Gastroesophageal sphincter (tissue), 4 donors: ENCODE results near the gene RPE. TPM values are rescaled to one million over a fixed set of nuclear protein-coding genes. Genes with fewer than 3 reads are reported as not detected.

Experiments
- ATAC-seq: fragments of 150-250 bp; one replicate; pipeline ENCODE4 v1.9.1; 2016; ENCODE audit warnings: mild to moderate bottlenecking, moderate library complexity
- H3K27ac ChIP-seq, 4 donors: fragments of 200-600 bp; sonication (generic) in 3 of 4; 1 replicate in 3 of 4; 2 replicates in 1 of 4; pipeline ENCODE4 v1.5.1; 2016 to 2019
- H3K27me3 ChIP-seq: fragments of 200-600 bp; sonication (generic); one replicate; pipeline ENCODE4 v1.5.1; 2019
- H3K36me3 ChIP-seq, 2 donors: fragments of 200-600 bp; sonication (generic); one replicate each; pipeline ENCODE4 v1.5.1; 2019; ENCODE audit warnings: control low read depth in 1 of 2
- H3K4me1 ChIP-seq, 3 donors: fragments of 200-600 bp; sonication (generic); 1 replicate in 2 of 3; 2 replicates in 1 of 3; pipeline ENCODE4 v1.5.1; 2016 to 2019; ENCODE audit warnings: control low read depth in 2 of 3
- H3K4me3 ChIP-seq, 2 donors: fragments of 200-600 bp; sonication (generic); one replicate each; pipeline ENCODE4 v1.5.1; 2019; ENCODE audit warnings: mild to moderate bottlenecking in 1 of 2, moderate library complexity in 1 of 2
- H3K9me3 ChIP-seq, 3 donors: fragments of 200-600 bp; sonication (generic); one replicate each; pipeline ENCODE4 v1.5.1; 2017 to 2019; ENCODE audit warnings: control low read depth in 2 of 3
- EP300 ChIP-seq: sonication (generic); formaldehyde crosslinking; IDR thresholded peaks from one replicate; pipeline ENCODE4 v1.6.1; 2017; ENCODE audit warnings: antibody characterized with exemption, mild to moderate bottlenecking
- POLR2A ChIP-seq, 2 donors: fragments of 450-650 bp; IDR thresholded peaks; one replicate each; pipeline ENCODE4 v1.6.1; 2017; ENCODE audit warnings: antibody characterized with exemption in 2 of 2, mild to moderate bottlenecking in 2 of 2, moderate library complexity in 1 of 2
- POLR2AphosphoS5 ChIP-seq: sonication (generic); formaldehyde crosslinking; IDR thresholded peaks from one replicate; pipeline ENCODE4 v1.6.1; 2017; ENCODE audit warnings: antibody characterized with exemption
- WGBS, 2 donors: methylation state at CpG; one replicate each; pipeline ENCODE4 v1.1.5; 2018; ENCODE audit warnings: low coverage in 1 of 2; 5-methylcytosine and 5-hydroxymethylcytosine counted together
- total RNA-seq, 4 donors: library from RNA; depleted of rRNA; stranded (reverse); fragments of >200 nt; gene quantifications; one replicate each; pipeline ENCODE4 v1.1.0, GENCODE V29; 2016
- TF ChIP-seq, protein P1 (sequence below), 4 experiments: fragments of 200-600 bp in 2 of 4; fragments of 450-650 bp in 2 of 4; sonication (generic) in 1 of 4; IDR thresholded peaks; one replicate each; pipeline ENCODE4 v1.5.1; 2017 to 2019; ENCODE audit warnings: antibody characterized with exemption in 4 of 4, mild to moderate bottlenecking in 2 of 4, moderate library complexity in 2 of 4

The RPE gene
- total RNA-seq, 4 donors from 2014 or later = 49.0 to 63.6 (median 49.7) TPM

DNA sequence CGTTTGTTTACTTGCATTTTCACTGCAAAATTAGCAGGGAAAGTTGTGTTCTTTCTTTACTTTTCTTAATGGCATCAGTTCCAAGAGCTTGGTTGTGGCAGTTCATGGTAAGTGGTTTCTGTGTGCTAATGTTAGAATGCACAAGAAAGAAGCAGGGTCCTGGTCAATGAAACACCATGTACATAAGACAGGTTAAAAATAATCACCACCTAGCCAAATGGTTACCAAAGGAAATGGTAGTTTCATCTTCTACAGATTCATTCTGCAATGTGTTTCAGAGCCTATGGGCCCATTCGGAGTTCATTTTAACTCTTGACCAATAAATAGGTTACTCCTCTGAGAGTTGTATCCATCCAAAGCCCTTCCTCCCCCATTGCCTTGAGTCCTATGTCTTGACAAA lies 18.1 kb upstream of the RPE start:
- no peak overlapping the region for H3K4me3 ChIP-seq
- no peak for ATAC-seq
- H3K4me1 ChIP-seq = no peaks in the 10 kb centered on the region
- H3K27ac ChIP-seq = no peak overlapping the region
- TF ChIP-seq POLR2AphosphoS5 (no peak), EP300 (no peak), POLR2A (IDR thresholded peaks at IDR 0.05) (no peak)
- TF ChIP-seq, protein P1, sequence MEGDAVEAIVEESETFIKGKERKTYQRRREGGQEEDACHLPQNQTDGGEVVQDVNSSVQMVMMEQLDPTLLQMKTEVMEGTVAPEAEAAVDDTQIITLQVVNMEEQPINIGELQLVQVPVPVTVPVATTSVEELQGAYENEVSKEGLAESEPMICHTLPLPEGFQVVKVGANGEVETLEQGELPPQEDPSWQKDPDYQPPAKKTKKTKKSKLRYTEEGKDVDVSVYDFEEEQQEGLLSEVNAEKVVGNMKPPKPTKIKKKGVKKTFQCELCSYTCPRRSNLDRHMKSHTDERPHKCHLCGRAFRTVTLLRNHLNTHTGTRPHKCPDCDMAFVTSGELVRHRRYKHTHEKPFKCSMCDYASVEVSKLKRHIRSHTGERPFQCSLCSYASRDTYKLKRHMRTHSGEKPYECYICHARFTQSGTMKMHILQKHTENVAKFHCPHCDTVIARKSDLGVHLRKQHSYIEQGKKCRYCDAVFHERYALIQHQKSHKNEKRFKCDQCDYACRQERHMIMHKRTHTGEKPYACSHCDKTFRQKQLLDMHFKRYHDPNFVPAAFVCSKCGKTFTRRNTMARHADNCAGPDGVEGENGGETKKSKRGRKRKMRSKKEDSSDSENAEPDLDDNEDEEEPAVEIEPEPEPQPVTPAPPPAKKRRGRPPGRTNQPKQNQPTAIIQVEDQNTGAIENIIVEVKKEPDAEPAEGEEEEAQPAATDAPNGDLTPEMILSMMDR (IDR thresholded peaks at IDR 0.05) = no peak
- no peaks in the 10 kb centered on the region for H3K27me3 ChIP-seq
- 70 to 95% methylated on average over 2 of the region's 2 CpGs for WGBS, 2 donors
- no peaks in the 10 kb centered on the region for H3K9me3 ChIP-seq
- no peaks in the 10 kb centered on the region for H3K36me3 ChIP-seq

DNA sequence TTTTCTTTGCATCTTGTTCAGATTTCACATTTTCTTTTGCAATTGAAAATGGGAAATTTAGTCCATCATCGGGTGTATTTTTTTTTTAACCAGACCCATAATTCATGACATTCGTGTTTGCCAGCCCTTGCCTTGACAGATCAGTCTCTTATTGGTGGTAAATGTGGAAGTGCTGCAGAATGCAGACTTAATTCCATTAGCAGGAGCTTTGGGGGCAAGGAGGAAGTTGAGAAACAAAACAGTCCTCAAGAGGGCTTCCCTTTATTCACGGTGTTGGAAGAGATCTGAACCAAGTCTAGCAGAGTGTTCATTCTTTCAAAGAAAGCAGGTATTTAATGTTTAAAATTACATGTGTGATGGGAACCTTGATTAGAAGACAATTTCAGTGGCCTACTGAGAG lies 16.6 kb upstream of the RPE start:
- Histone ChIP-seq H3K4me1 (no peaks in the 10 kb centered on the region), H3K36me3 (no peaks in the 10 kb centered on the region), H3K4me3 (no peak overlapping the region), H3K27me3 (no peaks in the 10 kb centered on the region), H3K27ac (no peak overlapping the region), H3K9me3 (no peaks in the 10 kb centered on the region)
- WGBS, 2 donors = 54 to 76% methylated on average over 3 of the region's 3 CpGs
- ATAC-seq = no peak
- TF ChIP-seq EP300 (no peak), POLR2AphosphoS5 (no peak), POLR2A (IDR thresholded peaks at IDR 0.05) (no peak)
- TF ChIP-seq, protein P1 (IDR thresholded peaks at IDR 0.05) = no peak

DNA sequence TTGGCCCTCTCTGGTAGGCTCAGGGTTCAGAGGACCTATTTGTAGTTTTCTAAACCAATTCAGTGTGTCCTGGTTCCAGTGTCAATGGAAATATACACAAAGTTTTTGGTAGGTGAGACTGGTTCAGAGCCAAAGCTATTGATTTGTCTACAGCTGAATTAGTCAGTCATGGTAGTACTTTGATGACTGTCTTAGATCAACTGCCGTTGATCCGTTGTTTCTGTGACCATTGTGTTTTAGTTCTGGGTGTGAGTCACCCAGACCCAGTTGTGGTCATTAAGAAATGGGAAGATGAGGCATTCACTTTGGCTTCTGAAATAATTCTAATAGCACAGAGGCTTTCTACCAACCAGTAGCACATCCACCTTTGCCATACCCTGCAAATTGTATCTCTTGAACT lies 16.0 kb upstream of the RPE start:
- whole genome bisulfite sequencing, 2 donors = 95 to 96% methylated on average over 2 of the region's 2 CpGs
- no peaks in the 10 kb centered on the region for H3K9me3 ChIP-seq
- no peak for TF ChIP-seq EP300
- TF ChIP-seq POLR2AphosphoS5 = no peak
- TF ChIP-seq, protein P1 (IDR thresholded peaks at IDR 0.05) = no peak
- TF ChIP-seq POLR2A (IDR thresholded peaks at IDR 0.05) = no peak
- H3K4me1 ChIP-seq = no peaks in the 10 kb centered on the region
- H3K4me3 ChIP-seq = no peak overlapping the region
- H3K27me3 ChIP-seq = no peaks in the 10 kb centered on the region
- H3K36me3 ChIP-seq = no peaks in the 10 kb centered on the region
- ATAC-seq = no peak
- H3K27ac ChIP-seq = no peak overlapping the region

DNA sequence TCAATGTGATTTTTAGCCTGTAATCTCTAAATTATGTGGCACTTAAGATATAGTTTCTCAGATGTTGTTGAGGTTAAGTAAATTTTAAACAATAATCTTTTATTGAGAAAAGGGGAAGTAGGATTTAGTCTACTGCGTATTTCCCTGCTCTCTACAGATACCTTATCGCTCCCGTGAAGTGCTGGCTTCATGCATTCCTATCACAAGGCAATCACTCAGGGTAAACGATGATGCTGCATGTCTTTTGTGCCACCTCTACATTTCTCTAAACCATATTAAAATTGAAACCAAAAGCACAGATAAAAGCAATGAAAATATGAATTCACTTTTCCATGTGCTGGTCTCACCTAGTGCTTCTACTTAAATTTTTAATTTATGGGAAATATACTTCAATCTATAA lies 14.4 kb upstream of the RPE start:
- Histone ChIP-seq H3K27me3 (no peaks in the 10 kb centered on the region), H3K9me3 (no peaks in the 10 kb centered on the region), H3K36me3 (no peaks in the 10 kb centered on the region), H3K4me1 (no peaks in the 10 kb centered on the region), H3K4me3 (no peak overlapping the region), H3K27ac (no peak overlapping the region)
- WGBS, 2 donors = 69 to 91% methylated on average over 4 of the region's 4 CpGs
- no peak for ATAC-seq
- TF ChIP-seq, protein P1 (IDR thresholded peaks at IDR 0.05) = no peak

DNA sequence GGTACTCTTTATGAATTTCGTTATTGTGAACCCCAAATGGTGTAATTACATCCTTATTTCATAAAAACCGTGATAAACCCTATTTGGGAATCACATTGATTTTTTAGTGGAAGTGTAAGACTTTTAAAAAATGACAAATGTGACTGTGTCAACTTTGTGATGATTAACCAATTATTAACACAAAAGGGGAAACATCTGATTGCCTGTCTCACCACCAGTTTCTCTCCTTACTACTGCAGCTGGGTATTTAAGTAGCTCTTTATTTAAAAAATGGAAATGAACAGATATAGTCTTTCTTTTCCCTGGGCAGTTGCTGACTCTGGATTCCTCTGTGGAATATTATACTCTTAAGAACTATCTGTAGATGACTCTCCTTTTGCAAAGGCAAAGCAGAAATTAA lies 11.6 kb upstream of the RPE start:
- Histone ChIP-seq H3K27me3 (no peaks in the 10 kb centered on the region), H3K4me1 (no peaks in the 10 kb centered on the region), H3K4me3 (no peak overlapping the region), H3K36me3 (no peaks in the 10 kb centered on the region), H3K27ac (no peak overlapping the region), H3K9me3 (no peaks in the 10 kb centered on the region)
- WGBS, 2 donors = 77 to 82% methylated on average over 2 of the region's 2 CpGs
- no peak for ATAC-seq
- no peak for TF ChIP-seq POLR2A (IDR thresholded peaks at IDR 0.05)
- TF ChIP-seq, protein P1 (IDR thresholded peaks at IDR 0.05) = no peak
